Stimulated activated CD4-positive, alpha-beta T cell treated with anti-CD3 and anti-CD28 coated beads, Interleukin-2, amount 100 ng/mL, for 4 hours (primary cell): ENCODE measurements around the gene PKDREJ.
"Not testable (repeated sequence)": the region's sequence is repeated elsewhere in the genome, so short reads cannot be mapped to it uniquely, and the experiment has no call there.

Source experiments
- DNase-seq: peaks from one replicate; pipeline ENCODE4 v3.0.0-alpha.2; 2020; ENCODE audit warnings: low read depth

Gene PKDREJ

DNA sequence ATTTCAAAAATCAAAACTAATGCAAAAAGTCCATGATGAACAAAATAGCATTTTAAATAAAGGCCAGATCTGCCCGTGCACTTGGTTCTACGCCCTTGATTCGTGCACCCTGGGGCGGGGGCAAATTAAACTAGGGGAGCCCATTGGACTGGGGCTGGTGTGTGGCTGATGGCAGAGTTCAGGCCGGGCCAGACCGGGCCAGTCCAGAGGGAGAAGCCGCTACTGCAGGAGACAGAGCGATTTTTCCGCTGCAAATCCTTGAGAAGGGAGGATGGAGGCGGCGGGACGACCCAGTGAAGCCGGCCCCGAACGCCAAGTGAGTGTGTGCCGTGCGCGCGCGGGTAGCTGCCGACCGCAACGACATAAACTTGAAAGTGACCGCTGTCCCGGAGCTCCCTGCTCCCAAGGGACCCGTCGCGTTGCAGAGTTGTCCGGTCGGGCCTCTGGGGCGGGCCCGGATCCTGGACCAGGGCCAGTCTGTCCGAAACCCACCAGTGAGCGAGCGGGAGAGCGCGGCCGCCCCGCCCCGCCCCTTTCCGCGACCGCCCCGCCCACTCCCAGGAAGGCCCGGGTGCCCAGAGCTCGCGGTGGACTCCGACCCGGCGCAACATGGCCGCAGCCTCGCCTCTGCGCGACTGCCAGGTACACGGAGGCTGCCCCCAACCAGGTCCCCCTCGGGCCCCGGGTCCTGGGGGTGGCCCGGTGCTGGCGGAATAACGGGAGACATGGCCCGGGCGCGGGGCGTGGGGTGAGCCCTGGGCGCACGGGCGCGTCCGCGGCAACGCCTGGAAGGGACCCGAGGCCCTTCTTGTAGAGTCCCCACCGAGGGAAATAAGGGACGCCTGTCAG lies 4.5 kb upstream of the PKDREJ start, which contains the start of gene TTC38:
Gene TTC38, plus strand, starts transcription at position 578 of the 849 bp plus-strand sequence. Its CDS starts 32 bp downstream, at position 610.
- peak; percentile 22 for DNase-seq

- not testable (repeated sequence) for DNase-seq
Observed at GRCh38 chr22:46265627-46266026, 2.5 kb upstream of the PKDREJ start.

GRCh38 chr22:46264520-46264919 lies 1.4 kb upstream of the PKDREJ start:
- not testable (repeated sequence) for DNase-seq

- DNase-seq: no peak
Observed at GRCh38 chr22:46262449-46263215, 511 bp downstream of the PKDREJ start.

GRCh38 chr22:46260038-46260437 lies 3.1 kb downstream of the PKDREJ start:
- DNase-seq: no peak

- DNase-seq: no peak
Observed at GRCh38 chr22:46259374-46259773, 3.8 kb downstream of the PKDREJ start.

- DNase-seq: no peak
Observed at GRCh38 chr22:46256358-46256958, 6.7 kb downstream of the PKDREJ start.

GRCh38 chr22:46251816-46252380 lies 11.2 kb downstream of the PKDREJ start:
- DNase-seq: no peak

- DNase-seq: no peak
Observed at GRCh38 chr22:46251266-46251665, 11.9 kb downstream of the PKDREJ start.

GRCh38 chr22:46250783-46251125 lies 12.4 kb downstream of the PKDREJ start:
- no peak for DNase-seq

GRCh38 chr22:46250035-46250782 lies 12.9 kb downstream of the PKDREJ start, which contains the start of gene CDPF1:
TSS of gene CDPF1 (minus strand) at chr22:46250293. CDS start at chr22:46248284, 2,009 bp downstream.
- DNase-seq: peak; percentile 89

DNA sequence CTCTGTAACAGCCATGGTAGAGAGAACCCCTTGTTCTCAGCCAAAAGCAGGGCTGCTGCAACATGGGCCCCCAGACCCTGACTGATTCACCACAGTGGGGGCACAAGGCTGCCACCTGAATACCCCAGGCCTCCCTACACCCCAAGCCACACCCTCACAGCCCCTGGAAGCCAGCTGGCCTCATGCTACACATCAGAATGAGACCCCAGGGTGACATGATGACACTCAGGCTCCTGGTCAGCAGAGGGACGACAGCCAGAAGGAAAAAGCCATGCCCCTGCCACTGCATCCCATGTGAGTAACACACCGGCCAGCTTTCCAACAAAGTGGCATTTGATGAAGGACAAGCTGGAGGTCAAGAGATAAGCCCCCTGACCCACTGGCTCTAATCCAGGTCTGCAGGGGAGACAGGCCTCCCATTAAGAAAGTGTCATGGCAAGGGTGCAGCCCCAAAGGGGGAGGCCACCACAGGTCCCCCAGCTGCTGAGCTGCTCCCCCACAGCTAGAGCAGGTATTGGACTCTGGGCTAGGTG lies 15.6 kb downstream of the PKDREJ start:
- no peak for DNase-seq

DNA sequence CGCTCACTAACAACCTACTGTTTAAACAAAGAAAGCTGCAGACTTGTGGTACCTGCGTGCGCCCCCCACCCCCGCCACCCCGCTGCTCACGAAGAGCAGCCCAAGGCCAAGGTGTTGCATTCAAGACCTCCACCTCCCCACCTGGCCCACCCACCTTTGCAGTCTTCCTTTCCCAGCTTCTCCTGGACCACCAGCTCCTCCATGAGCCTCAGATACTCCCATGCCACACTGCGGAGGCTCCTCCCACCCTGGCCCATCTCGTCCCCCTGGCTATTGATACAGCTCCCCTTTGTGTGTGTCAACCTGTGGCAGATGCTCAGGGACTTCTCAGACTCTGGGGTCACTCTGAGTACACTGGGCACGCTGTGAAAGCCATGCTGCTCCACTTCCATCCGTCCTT lies 17.0 kb downstream of the PKDREJ start:
- no peak for DNase-seq

DNA sequence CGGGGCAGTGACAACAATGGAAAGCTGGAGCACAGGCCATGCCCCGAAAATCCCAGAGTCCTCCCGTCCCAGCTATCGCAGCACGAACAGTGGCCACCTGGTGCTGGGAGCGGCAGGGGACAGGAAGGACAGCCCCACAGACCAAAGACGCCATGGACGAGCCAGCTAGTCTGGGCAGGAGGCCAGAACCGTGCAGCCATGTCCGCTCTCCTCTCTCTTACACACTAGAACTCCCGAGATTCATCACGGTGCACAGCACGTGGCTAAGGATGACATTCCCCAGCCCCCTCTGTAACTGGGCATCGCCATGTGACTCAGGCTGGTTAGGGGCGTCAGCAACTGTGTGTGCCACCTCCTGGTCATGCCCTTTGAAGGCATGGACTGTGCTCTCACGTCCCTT lies 17.6 kb downstream of the PKDREJ start:
- DNase-seq: no peak

GRCh38 chr22:46244771-46245170 lies 18.4 kb downstream of the PKDREJ start:
- DNase-seq: no peak

DNA sequence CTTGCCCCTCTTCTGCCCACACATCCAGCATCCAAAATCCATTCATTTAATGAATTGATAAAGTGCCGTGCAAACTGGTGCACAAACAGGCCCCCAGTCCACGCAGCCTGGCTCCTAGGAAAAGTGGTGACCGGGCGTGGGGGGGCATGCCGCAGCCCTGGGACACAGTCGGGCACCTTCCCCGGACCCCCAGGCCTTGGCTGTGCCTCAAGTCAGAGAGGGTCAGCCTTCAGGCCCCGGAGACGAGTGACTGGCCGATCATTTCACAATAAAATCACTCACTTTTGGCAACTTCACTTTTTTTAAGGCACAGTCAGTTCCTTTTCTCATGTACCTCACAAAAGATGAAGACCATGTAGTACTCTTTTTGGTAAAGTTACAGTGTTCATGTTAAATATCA lies 21.1 kb downstream of the PKDREJ start:
- DNase-seq: no peak

DNA sequence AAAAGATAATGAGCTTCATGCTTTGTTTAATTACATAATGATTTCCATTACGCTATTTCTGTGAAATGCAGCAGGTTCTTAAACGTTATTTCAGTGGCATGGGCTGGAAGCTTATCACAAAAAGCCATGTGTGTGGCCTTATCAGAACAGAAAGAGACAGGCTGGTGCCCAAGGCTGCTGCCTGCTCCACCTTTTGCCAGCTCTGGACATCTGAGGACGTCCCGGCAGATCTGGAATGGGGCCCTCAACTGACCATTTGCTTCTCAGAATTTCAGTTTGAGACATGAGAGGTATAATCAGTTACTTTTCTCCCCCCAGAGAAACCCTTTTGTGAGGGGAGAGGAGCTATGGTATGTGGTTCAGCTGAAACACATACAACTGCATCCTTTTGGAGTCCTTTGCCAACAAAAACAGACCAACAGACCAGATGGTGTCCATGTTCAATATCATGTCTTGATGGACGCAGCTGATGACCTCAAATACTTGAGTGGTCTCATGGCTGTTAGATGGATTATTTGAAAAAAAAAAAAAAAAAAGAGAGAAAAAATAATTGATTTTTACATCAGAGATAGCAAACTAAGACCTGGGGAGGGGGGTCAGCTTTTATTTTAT lies 21.6 kb downstream of the PKDREJ start:
- no peak for DNase-seq

DNA sequence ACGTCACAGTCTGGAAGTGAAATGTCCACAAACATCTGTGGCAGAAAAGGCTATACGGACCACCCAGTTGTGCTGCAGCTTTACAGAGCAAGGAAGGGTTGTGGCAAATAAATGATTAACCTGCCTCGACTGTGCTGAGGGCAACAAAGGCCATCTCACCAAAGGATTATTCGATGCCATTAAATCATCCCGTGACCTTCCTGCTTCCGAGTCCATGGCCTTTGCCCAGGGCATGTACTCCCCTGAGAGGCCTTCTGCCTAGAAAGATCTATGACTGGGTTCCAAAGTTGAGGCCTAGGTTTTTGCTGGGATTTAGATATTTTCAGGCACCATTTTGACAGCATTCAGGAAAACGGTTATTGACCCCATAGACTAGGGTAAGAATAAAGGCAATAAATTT lies 22.2 kb downstream of the PKDREJ start:
- DNase-seq: no peak

- no peak for DNase-seq
Observed at GRCh38 chr22:46240506-46240905, 22.6 kb downstream of the PKDREJ start.

- DNase-seq: no peak
Observed at GRCh38 chr22:46240073-46240472, 23.1 kb downstream of the PKDREJ start.
